Panc1 (cell line): ENCODE results near the gene ACACB. TPM values are rescaled to one million over a fixed set of nuclear protein-coding genes. Genes with fewer than 3 reads are reported as not detected.

Experiments
- ATAC-seq: fragments of 200-7000 bp; cut with Tn5 transposase; 2 replicates; pipeline ENCODE4 v1.9.1; 2020; ENCODE audit warnings: mild to moderate bottlenecking, moderate library complexity
- BruUV-seq: library from RNA; stranded (reverse); fragments of 400-500 nt; replicated peaks from 2 replicates; lab custom pipeline; 2021; lab: Mats Ljungman, UMichigan
- CTCF ChIA-PET: fragments of 300-600 bp; sonication (Branson Sonifier 250); formaldehyde crosslinking; loops from one replicate; lab custom pipeline; 2022; ENCODE audit warnings: antibody characterized with exemption; lab: Charles Lee
- POLR2A ChIA-PET: fragments of 300-600 bp; sonication (Branson Sonifier 250); formaldehyde crosslinking; loops from one replicate; lab custom pipeline; 2022; ENCODE audit warnings: antibody characterized with exemption; lab: Charles Lee
- DNase-seq: peaks from one replicate; pipeline ENCODE4 v3.0.0-alpha.2; 2010; ENCODE audit warnings: low read depth, low spot score
- H3K27ac ChIP-seq: 2 replicates; pipeline ENCODE4 v1.5.1; 2011; ENCODE audit warnings: mild to moderate bottlenecking, low read length, inconsistent platforms
- H3K27me3 ChIP-seq: fragments of 200-500 bp; sonication (Bioruptor generic); 2 replicates; pipeline ENCODE4 v1.6.0; 2014; ENCODE audit warnings: low read length, inconsistent platforms; ENCODE audit not compliant: control insufficient read depth, insufficient read depth
- H3K36me3 ChIP-seq: fragments of 200-500 bp; sonication (Bioruptor generic); 2 replicates; pipeline ENCODE4 v1.5.1; 2014; ENCODE audit warnings: inconsistent platforms, mild to moderate bottlenecking, low read length, moderate library complexity; ENCODE audit not compliant: control insufficient read depth, insufficient read depth
- H3K4me1 ChIP-seq: 2 replicates; pipeline ENCODE4 v1.5.1; 2011; ENCODE audit warnings: inconsistent platforms, mild to moderate bottlenecking, low read length, moderate library complexity; ENCODE audit not compliant: control insufficient read depth, insufficient read depth
- H3K4me3 ChIP-seq, 2 experiments: 2 replicates each; pipeline ENCODE4 v1.5.1; 2011 to 2012; ENCODE audit warnings: low read depth in 2 of 2, low read length in 2 of 2, mild to moderate bottlenecking in 2 of 2, inconsistent platforms in 1 of 2, moderate library complexity in 1 of 2
- H3K9me3 ChIP-seq: fragments of 200-500 bp; sonication (Bioruptor generic); 2 replicates; pipeline ENCODE4 v1.5.1; 2014; ENCODE audit warnings: low read depth, mild to moderate bottlenecking, inconsistent platforms, low read length, moderate library complexity; ENCODE audit not compliant: control insufficient read depth, insufficient read depth
- CTCF ChIP-seq: fragments of 450-650 bp; IDR thresholded peaks from 2 replicates; pipeline ENCODE4 v1.5.1; 2017; ENCODE audit warnings: mild to moderate bottlenecking
- POLR2AphosphoS5 ChIP-seq: IDR thresholded peaks from 2 replicates; pipeline ENCODE4 v1.6.1; 2012; ENCODE audit warnings: mild to moderate bottlenecking, low read depth, low read length, moderate library complexity
- REST ChIP-seq, 2 experiments: IDR thresholded peaks; 2 replicates each; pipeline ENCODE4 v1.6.1; 2011 to 2012; ENCODE audit warnings: low read depth in 2 of 2, control low read depth in 1 of 2, low read length in 1 of 2, mild to moderate bottlenecking in 1 of 2, moderate library complexity in 1 of 2; ENCODE audit not compliant: insufficient read depth in 1 of 2
- SIN3A ChIP-seq: IDR thresholded peaks from 2 replicates; pipeline ENCODE4 v1.6.1; 2012; ENCODE audit warnings: low read depth, mild to moderate bottlenecking, low read length, moderate library complexity, borderline replicate concordance; ENCODE audit not compliant: insufficient read depth
- TCF7L2 ChIP-seq: IDR thresholded peaks from 2 replicates; pipeline ENCODE4 v1.6.1; 2011; ENCODE audit warnings: mild to moderate bottlenecking, low read depth, low read length, inconsistent platforms
- in situ Hi-C: cut with HindIII; loops from 2 replicates; pipeline ENCODE4 v1.10.0; 2016; ENCODE audit warnings: low sequenced_read_pairs, low pct_unique_long_range_greater_than_20kb
- intact Hi-C: fragments of 100-400 bp; cut with micrococcal nuclease; formaldehyde crosslinking; loops from one replicate; pipeline ENCODE4 v1.10.0; 2022; ENCODE audit not compliant: unreplicated experiment
- total RNA-seq: library from RNA; stranded (reverse); gene quantifications from one replicate; pipeline ENCODE4 v1.2.1, GENCODE V29; 2021; ENCODE audit not compliant: unreplicated experiment

Gene ACACB
- total RNA-seq, 1 experiment from 2014 or later: 12.3 TPM

DNA sequence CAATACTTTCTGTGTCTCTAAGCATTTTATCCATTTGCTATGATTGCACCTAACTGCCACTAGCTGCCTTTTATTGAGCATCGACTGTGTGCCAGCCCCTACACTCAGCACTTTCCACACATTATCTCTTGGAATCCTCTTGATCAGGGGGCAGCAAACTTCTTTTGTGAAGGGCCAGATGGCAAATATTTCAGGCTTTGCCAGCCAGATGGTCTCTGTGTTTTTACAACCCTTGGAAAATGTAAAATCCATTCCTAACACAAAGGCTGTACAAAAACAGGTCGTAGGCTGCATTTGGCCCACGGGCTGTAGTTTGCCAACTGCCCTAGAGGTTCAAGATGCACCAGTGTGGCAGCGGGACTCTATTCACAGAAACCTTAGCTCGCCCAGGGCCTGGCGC, 173.2 kb downstream of the ACACB start:
- Histone ChIP-seq H3K4me1 (peaks cover 3% of the 10 kb centered on the region; the same call in 1 of the 2 replicates), H3K36me3 (no peaks in the 10 kb centered on the region), H3K9me3 (no peaks in the 10 kb centered on the region), H3K27ac (no peak overlapping the region), H3K4me3 (no peak overlapping the region), H3K27me3 (no peaks in the 10 kb centered on the region)
- no peak for DNase-seq
- CTCF ChIA-PET: no interaction called here
- POLR2A ChIA-PET: no interaction called here
- BruUV-seq: no TSS peak
- in situ Hi-C loops: no loop called here
- TF ChIP-seq SIN3A (no peak), REST (IDR thresholded peaks at IDR 0.05; ENCODE audit: insufficient read depth in 1 of 2, low read depth in 2 of 2, low read length in 1 of 2) (no peak), CTCF (no peak), POLR2AphosphoS5 (no peak), TCF7L2 (no peak)
- intact Hi-C loops: no loop called here
- ATAC-seq: no peak

DNA sequence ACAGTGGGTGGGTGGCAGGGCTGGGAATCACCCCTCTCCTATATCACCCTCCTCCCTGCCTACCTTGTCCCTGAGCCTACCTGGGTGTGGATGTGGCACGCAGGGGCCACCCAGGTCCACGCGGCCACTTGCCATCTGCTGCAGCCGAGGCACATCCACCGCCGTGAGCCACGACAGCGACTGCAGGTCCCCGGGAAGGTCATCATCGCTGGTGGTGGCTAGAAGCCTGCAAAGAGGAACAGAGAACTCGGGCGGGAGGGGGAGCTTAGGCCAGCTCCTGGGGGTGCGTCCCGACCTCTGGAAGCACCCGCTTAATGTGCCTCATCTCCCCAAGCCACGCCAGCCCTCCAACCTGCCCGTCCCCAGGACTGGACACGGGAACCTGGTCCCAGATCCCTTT, 173.7 kb downstream of the ACACB start:
- Histone ChIP-seq H3K27ac (no peak overlapping the region), H3K9me3 (no peaks in the 10 kb centered on the region), H3K4me3 (no peak overlapping the region), H3K27me3 (no peaks in the 10 kb centered on the region), H3K36me3 (no peaks in the 10 kb centered on the region), H3K4me1 (peaks cover 3% of the 10 kb centered on the region; the same call in 1 of the 2 replicates)
- POLR2A ChIA-PET: no interaction called here
- BruUV-seq: no TSS peak
- TF ChIP-seq REST (IDR thresholded peaks at IDR 0.05; ENCODE audit: insufficient read depth in 1 of 2, low read depth in 2 of 2, low read length in 1 of 2): no peak
- no peak for TF ChIP-seq TCF7L2
- no peak for TF ChIP-seq CTCF
- TF ChIP-seq POLR2AphosphoS5: no peak
- TF ChIP-seq SIN3A: no peak
- CTCF ChIA-PET: no interaction called here
- intact Hi-C loops (no loop called here), in situ Hi-C loops (no loop called here)
- ATAC-seq: no peak
- DNase-seq: no peak
